ENCODE measurements around the gene B3GNT3.

GRCh38 chr19:17778251-17778967 is 16.5 kb upstream of the B3GNT3 start:
- no peak for TF ChIP-seq CTCF (IDR thresholded peaks at IDR 0.05)
- TF ChIP-seq POLR2A (IDR thresholded peaks at IDR 0.05) = no peak
